ENCODE data around the gene SCYL1.

The SCYL1 gene

DNA sequence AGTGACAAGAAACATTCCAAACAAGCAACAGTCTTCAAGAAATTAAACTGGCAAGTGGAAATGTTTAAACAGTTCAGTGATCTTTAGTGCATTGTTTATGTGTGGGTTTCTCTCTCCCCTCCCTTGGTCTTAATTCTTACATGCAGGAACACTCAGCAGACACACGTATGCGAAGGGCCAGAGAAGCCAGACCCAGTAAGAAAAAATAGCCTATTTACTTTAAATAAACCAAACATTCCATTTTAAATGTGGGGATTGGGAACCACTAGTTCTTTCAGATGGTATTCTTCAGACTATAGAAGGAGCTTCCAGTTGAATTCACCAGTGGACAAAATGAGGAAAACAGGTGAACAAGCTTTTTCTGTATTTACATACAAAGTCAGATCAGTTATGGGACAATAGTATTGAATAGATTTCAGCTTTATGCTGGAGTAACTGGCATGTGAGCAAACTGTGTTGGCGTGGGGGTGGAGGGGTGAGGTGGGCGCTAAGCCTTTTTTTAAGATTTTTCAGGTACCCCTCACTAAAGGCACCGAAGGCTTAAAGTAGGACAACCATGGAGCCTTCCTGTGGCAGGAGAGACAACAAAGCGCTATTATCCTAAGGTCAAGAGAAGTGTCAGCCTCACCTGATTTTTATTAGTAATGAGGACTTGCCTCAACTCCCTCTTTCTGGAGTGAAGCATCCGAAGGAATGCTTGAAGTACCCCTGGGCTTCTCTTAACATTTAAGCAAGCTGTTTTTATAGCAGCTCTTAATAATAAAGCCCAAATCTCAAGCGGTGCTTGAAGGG lies 20.0 kb upstream of the SCYL1 start:
- Histone ChIP-seq H2BK120ac (ENCODE audit: insufficient read depth, low read length, poor library complexity) (no peak overlapping the region), H3K4me3 (ENCODE audit: low read depth, low read length) (no peak overlapping the region), H3K18ac (ENCODE audit: low read length) (no peak overlapping the region), H3K79me2 (ENCODE audit: control insufficient read depth, insufficient read depth, low read length, poor library complexity) (peaks cover 19% of the 10 kb centered on the region), H2AFZ (ENCODE audit: insufficient read depth, low read length, poor library complexity) (no peak overlapping the region), H3K79me1 (ENCODE audit: low read length) (peaks cover 8% of the 10 kb centered on the region), H3K14ac (ENCODE audit: low read length) (no peak overlapping the region), H3K36me3 (ENCODE audit: control insufficient read depth in 1 of 2, insufficient read depth in 2 of 2, low read length in 2 of 2) (peaks cover 13 to 39% of the 10 kb centered on the region in 2 experiments), H2BK12ac (ENCODE audit: low read length) (no peak overlapping the region), H3K27ac (ENCODE audit: low read depth, low read length) (peak overlapping the region; percentile 40), H2BK5ac (ENCODE audit: low read depth, low read length, poor library complexity) (no peak overlapping the region), H4K12ac (ENCODE audit: low read depth, low read length) (no peak overlapping the region), H3K4ac (ENCODE audit: low read depth, low read length) (peak overlapping the region; percentile 94), H4K8ac (ENCODE audit: low read depth, low read length) (no peak overlapping the region), H3K9me3 (ENCODE audit: insufficient read depth, low read depth, low read length) (no peaks in the 10 kb centered on the region), H3K4me2 (ENCODE audit: low read length) (peak overlapping the region; percentile 64), H3K23ac (ENCODE audit: low read length) (no peak overlapping the region), H3K9ac (ENCODE audit: low read length) (peak overlapping the region; percentile 62), H2AK5ac (ENCODE audit: low read length) (no peak overlapping the region), H3K4me1 (ENCODE audit: control insufficient read depth in 1 of 2, insufficient read depth in 2 of 2, low read length in 2 of 2) (peaks cover 3 to 5% of the 10 kb centered on the region in 2 experiments), H3K27me3 (ENCODE audit: insufficient read depth, low read length) (no peaks in the 10 kb centered on the region), H4K91ac (ENCODE audit: low read depth, low read length) (no peak overlapping the region)
- WGBS (ENCODE audit: extremely low coverage, insufficient coverage, insufficient read length): no CpG with 5 or more reads among the region's 8 CpGs
- peak in 1 of 2 donors; percentile 26 for DNase-seq

GRCh38 chr11:65505466-65506289 lies 19.2 kb upstream of the SCYL1 start:
- peaks cover 4% of the 10 kb centered on the region for H3K79me1 ChIP-seq (ENCODE audit: low read length)
- no peak overlapping the region for H4K91ac ChIP-seq (ENCODE audit: low read depth, low read length)
- H3K23ac ChIP-seq (ENCODE audit: low read length): no peak overlapping the region
- DNase-seq: peak in 1 of 2 donors; percentile 48
- no peak overlapping the region for H2BK5ac ChIP-seq (ENCODE audit: low read depth, low read length, poor library complexity)
- no peaks in the 10 kb centered on the region for H3K27me3 ChIP-seq (ENCODE audit: insufficient read depth, low read length)
- H3K4me3 ChIP-seq (ENCODE audit: low read depth, low read length): peak overlapping the region; percentile 15
- H3K18ac ChIP-seq (ENCODE audit: low read length): no peak overlapping the region
- peak overlapping the region; percentile 64 for H3K4me2 ChIP-seq (ENCODE audit: low read length)
- H4K12ac ChIP-seq (ENCODE audit: low read depth, low read length): no peak overlapping the region
- WGBS (ENCODE audit: extremely low coverage, insufficient coverage, insufficient read length): no CpG with 5 or more reads among the region's 12 CpGs
- H3K27ac ChIP-seq (ENCODE audit: low read depth, low read length): peak overlapping the region; percentile 40
- peaks cover 3 to 5% of the 10 kb centered on the region in 2 experiments for H3K4me1 ChIP-seq (ENCODE audit: control insufficient read depth in 1 of 2, insufficient read depth in 2 of 2, low read length in 2 of 2)
- no peak overlapping the region for H2BK12ac ChIP-seq (ENCODE audit: low read length)
- no peak overlapping the region for H2BK120ac ChIP-seq (ENCODE audit: insufficient read depth, low read length, poor library complexity)
- H2AK5ac ChIP-seq (ENCODE audit: low read length): no peak overlapping the region
- H3K9ac ChIP-seq (ENCODE audit: low read length): peak overlapping the region; percentile 28
- H3K79me2 ChIP-seq (ENCODE audit: control insufficient read depth, insufficient read depth, low read length, poor library complexity): peaks cover 14% of the 10 kb centered on the region
- H4K8ac ChIP-seq (ENCODE audit: low read depth, low read length): no peak overlapping the region
- no peak overlapping the region for H2AFZ ChIP-seq (ENCODE audit: insufficient read depth, low read length, poor library complexity)
- H3K36me3 ChIP-seq (ENCODE audit: control insufficient read depth in 1 of 2, insufficient read depth in 2 of 2, low read length in 2 of 2): peaks cover 9 to 35% of the 10 kb centered on the region in 2 experiments
- peak overlapping the region; percentile 94 for H3K4ac ChIP-seq (ENCODE audit: low read depth, low read length)
- no peaks in the 10 kb centered on the region for H3K9me3 ChIP-seq (ENCODE audit: insufficient read depth, low read depth, low read length)
- no peak overlapping the region for H3K14ac ChIP-seq (ENCODE audit: low read length)

DNA sequence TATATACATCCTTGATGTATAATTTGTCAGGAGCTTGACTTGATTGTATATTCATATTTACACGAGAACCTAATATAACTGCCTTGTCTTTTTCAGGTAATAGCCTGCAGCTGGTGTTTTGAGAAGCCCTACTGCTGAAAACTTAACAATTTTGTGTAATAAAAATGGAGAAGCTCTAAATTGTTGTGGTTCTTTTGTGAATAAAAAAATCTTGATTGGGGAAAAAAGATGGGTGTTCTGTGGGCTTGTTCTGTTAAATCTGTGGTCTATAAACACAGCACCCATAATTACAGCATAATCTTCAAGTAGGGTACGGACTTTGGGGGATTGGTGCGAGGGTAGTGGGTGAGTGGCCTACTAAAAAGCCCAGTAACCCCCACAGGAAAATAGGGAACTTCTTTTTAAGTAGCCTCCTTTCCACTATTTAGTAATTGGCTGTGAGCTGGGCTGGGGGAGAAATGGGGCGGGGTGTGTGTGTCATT lies 18.6 kb upstream of the SCYL1 start:
- Histone ChIP-seq H3K4me2 (ENCODE audit: low read length) (peak overlapping the region; percentile 64), H3K79me1 (ENCODE audit: low read length) (peaks cover 4% of the 10 kb centered on the region), H3K36me3 (ENCODE audit: control insufficient read depth in 1 of 2, insufficient read depth in 2 of 2, low read length in 2 of 2) (peaks cover 9 to 35% of the 10 kb centered on the region in 2 experiments), H2BK5ac (ENCODE audit: low read depth, low read length, poor library complexity) (no peak overlapping the region), H2BK120ac (ENCODE audit: insufficient read depth, low read length, poor library complexity) (no peak overlapping the region), H3K4me1 (ENCODE audit: control insufficient read depth in 1 of 2, insufficient read depth in 2 of 2, low read length in 2 of 2) (peaks cover 3 to 5% of the 10 kb centered on the region in 2 experiments), H2AK5ac (ENCODE audit: low read length) (no peak overlapping the region), H4K12ac (ENCODE audit: low read depth, low read length) (no peak overlapping the region), H2BK12ac (ENCODE audit: low read length) (no peak overlapping the region), H3K4me3 (ENCODE audit: low read depth, low read length) (no peak overlapping the region), H4K91ac (ENCODE audit: low read depth, low read length) (no peak overlapping the region), H3K27ac (ENCODE audit: low read depth, low read length) (no peak overlapping the region), H2AFZ (ENCODE audit: insufficient read depth, low read length, poor library complexity) (no peak overlapping the region), H3K9ac (ENCODE audit: low read length) (no peak overlapping the region), H3K79me2 (ENCODE audit: control insufficient read depth, insufficient read depth, low read length, poor library complexity) (peaks cover 13% of the 10 kb centered on the region), H3K18ac (ENCODE audit: low read length) (no peak overlapping the region), H3K14ac (ENCODE audit: low read length) (no peak overlapping the region), H3K9me3 (ENCODE audit: insufficient read depth, low read depth, low read length) (no peaks in the 10 kb centered on the region), H3K4ac (ENCODE audit: low read depth, low read length) (no peak overlapping the region), H3K27me3 (ENCODE audit: insufficient read depth, low read length) (no peaks in the 10 kb centered on the region), H4K8ac (ENCODE audit: low read depth, low read length) (no peak overlapping the region), H3K23ac (ENCODE audit: low read length) (no peak overlapping the region)
- no CpG with 5 or more reads among the region's 4 CpGs for WGBS (ENCODE audit: extremely low coverage, insufficient coverage, insufficient read length)
- DNase-seq: peak in 1 of 2 donors; percentile 48

DNA sequence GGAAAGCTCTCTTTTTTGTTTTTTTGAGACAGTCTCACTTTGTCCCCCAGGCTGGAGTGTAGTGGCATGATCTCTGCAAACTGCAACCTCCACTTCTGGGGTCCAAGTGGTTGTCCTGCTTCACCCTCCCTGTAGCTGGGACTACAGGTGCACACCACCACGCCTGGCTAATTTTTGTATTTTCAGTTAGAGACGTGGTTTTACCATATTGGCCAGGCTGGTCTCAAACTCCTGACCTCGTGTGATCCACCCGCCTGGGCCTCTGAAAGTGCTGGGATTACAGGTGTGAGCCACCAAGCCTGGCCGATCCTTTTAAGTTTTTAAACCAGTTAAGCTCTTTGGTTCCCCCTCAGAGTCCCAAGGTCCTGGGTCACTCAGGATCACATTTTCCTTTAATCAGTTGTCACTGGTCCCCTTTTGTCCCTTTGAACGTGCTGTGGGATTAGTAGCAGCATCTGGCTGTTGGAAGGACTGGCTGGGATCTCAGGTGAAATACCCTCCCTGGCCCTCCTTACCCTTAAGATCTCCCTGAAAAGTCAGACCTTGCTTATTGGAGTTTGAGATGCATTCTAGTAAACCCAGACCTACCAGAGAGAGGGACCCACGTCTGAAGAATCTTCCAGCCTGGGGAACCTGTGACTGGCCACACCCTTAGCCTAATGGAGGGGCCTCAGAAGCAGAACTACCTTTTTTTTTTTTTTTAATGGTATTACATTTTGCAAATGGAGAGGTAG lies 17.9 kb upstream of the SCYL1 start:
- Histone ChIP-seq H3K27me3 (ENCODE audit: insufficient read depth, low read length) (no peaks in the 10 kb centered on the region), H2BK120ac (ENCODE audit: insufficient read depth, low read length, poor library complexity) (no peak overlapping the region), H3K79me2 (ENCODE audit: control insufficient read depth, insufficient read depth, low read length, poor library complexity) (peaks cover 10% of the 10 kb centered on the region), H4K8ac (ENCODE audit: low read depth, low read length) (no peak overlapping the region), H3K23ac (ENCODE audit: low read length) (no peak overlapping the region), H2BK5ac (ENCODE audit: low read depth, low read length, poor library complexity) (no peak overlapping the region), H3K9me3 (ENCODE audit: insufficient read depth, low read depth, low read length) (no peaks in the 10 kb centered on the region), H3K9ac (ENCODE audit: low read length) (no peak overlapping the region), H3K4ac (ENCODE audit: low read depth, low read length) (no peak overlapping the region), H4K91ac (ENCODE audit: low read depth, low read length) (no peak overlapping the region), H2BK12ac (ENCODE audit: low read length) (no peak overlapping the region), H3K4me3 (ENCODE audit: low read depth, low read length) (no peak overlapping the region), H3K4me1 (ENCODE audit: control insufficient read depth in 1 of 2, insufficient read depth in 2 of 2, low read length in 2 of 2) (peaks cover 3 to 5% of the 10 kb centered on the region in 2 experiments), H3K79me1 (ENCODE audit: low read length) (peaks cover 4% of the 10 kb centered on the region), H3K36me3 (ENCODE audit: control insufficient read depth in 1 of 2, insufficient read depth in 2 of 2, low read length in 2 of 2) (peaks cover 9 to 32% of the 10 kb centered on the region in 2 experiments), H2AK5ac (ENCODE audit: low read length) (no peak overlapping the region), H3K4me2 (ENCODE audit: low read length) (peak overlapping the region; percentile 32), H3K18ac (ENCODE audit: low read length) (no peak overlapping the region), H3K27ac (ENCODE audit: low read depth, low read length) (peak overlapping the region; percentile 51), H3K14ac (ENCODE audit: low read length) (no peak overlapping the region), H2AFZ (ENCODE audit: insufficient read depth, low read length, poor library complexity) (no peak overlapping the region), H4K12ac (ENCODE audit: low read depth, low read length) (no peak overlapping the region)
- DNase-seq: peak; percentile 84 to 85
- WGBS (ENCODE audit: extremely low coverage, insufficient coverage, insufficient read length): no CpG with 5 or more reads among the region's 7 CpGs

All from trophoblast cell (in vitro differentiated cells and primary cell).